Measurements from ENCODE around the gene TUBB1. TPM values are rescaled to one million over a fixed set of nuclear protein-coding genes. Genes with fewer than 3 reads are reported as not detected.

TUBB1 gene
- total and polyA plus RNA-seq, 9 donors: 0.35 to 1.5 (median 0.74) TPM

GRCh38 chr20:58988565-58988882 lies 30.7 kb upstream of the TUBB1 start:
- WGBS (ENCODE audit: insufficient coverage): 93% methylated on average over 5 of the region's 6 CpGs
- no peaks in the 10 kb centered on the region for H3K9me3 ChIP-seq (replicated peaks; ENCODE audit: control insufficient read depth, low read depth, low read length)
- peaks cover 74% of the 10 kb centered on the region for H3K36me3 ChIP-seq (ENCODE audit: control insufficient read depth, insufficient read depth, low read length)
- peaks cover 2% of the 10 kb centered on the region for H3K4me1 ChIP-seq (ENCODE audit: control insufficient read depth, insufficient read depth, low read length)
- no peak overlapping the region for H3K4me3 ChIP-seq (ENCODE audit: low read length)
- H3K27ac ChIP-seq (ENCODE audit: low read length): no peak overlapping the region
- no peaks in the 10 kb centered on the region for H3K27me3 ChIP-seq (ENCODE audit: control insufficient read depth, insufficient read depth, low read length)
- no peak for DNase-seq

GRCh38 chr20:58989196-58989595 lies 30.0 kb upstream of the TUBB1 start:
- no peaks in the 10 kb centered on the region for H3K27me3 ChIP-seq (ENCODE audit: control insufficient read depth, insufficient read depth, low read length)
- DNase-seq: no peak
- 90% methylated on average over 3 of the region's 10 CpGs for WGBS (ENCODE audit: insufficient coverage)
- H3K4me1 ChIP-seq (ENCODE audit: control insufficient read depth, insufficient read depth, low read length): no peaks in the 10 kb centered on the region
- no peaks in the 10 kb centered on the region for H3K9me3 ChIP-seq (replicated peaks; ENCODE audit: control insufficient read depth, low read depth, low read length)
- H3K27ac ChIP-seq (ENCODE audit: low read length): no peak overlapping the region
- peaks cover 81% of the 10 kb centered on the region for H3K36me3 ChIP-seq (ENCODE audit: control insufficient read depth, insufficient read depth, low read length)
- no peak overlapping the region for H3K4me3 ChIP-seq (ENCODE audit: low read length)

- Histone ChIP-seq H3K27ac (ENCODE audit: low read length) (no peak overlapping the region), H3K4me1 (ENCODE audit: control insufficient read depth, insufficient read depth, low read length) (no peaks in the 10 kb centered on the region), H3K4me3 (ENCODE audit: low read length) (no peak overlapping the region), H3K9me3 (replicated peaks; ENCODE audit: control insufficient read depth, low read depth, low read length) (no peaks in the 10 kb centered on the region), H3K27me3 (ENCODE audit: control insufficient read depth, insufficient read depth, low read length) (no peaks in the 10 kb centered on the region), H3K36me3 (ENCODE audit: control insufficient read depth, insufficient read depth, low read length) (peaks cover 91% of the 10 kb centered on the region)
- 91% methylated on average over 6 of the region's 14 CpGs for WGBS (ENCODE audit: insufficient coverage)
- no peak for DNase-seq
These were observed 28.4 kb upstream of the TUBB1 start for GRCh38 chr20:58990651-58991445.

- Histone ChIP-seq H3K27ac (ENCODE audit: low read length) (no peak overlapping the region), H3K36me3 (ENCODE audit: control insufficient read depth, insufficient read depth, low read length) (peaks cover 91% of the 10 kb centered on the region), H3K4me3 (ENCODE audit: low read length) (no peak overlapping the region), H3K4me1 (ENCODE audit: control insufficient read depth, insufficient read depth, low read length) (no peaks in the 10 kb centered on the region), H3K27me3 (ENCODE audit: control insufficient read depth, insufficient read depth, low read length) (no peaks in the 10 kb centered on the region), H3K9me3 (replicated peaks; ENCODE audit: control insufficient read depth, low read depth, low read length) (no peaks in the 10 kb centered on the region)
- 93% methylated on average over 7 of the region's 9 CpGs for WGBS (ENCODE audit: insufficient coverage)
- DNase-seq: no peak
These were observed 27.5 kb upstream of the TUBB1 start for GRCh38 chr20:58991715-58992114.

GRCh38 chr20:58992911-58993310 lies 26.3 kb upstream of the TUBB1 start:
- peaks cover 89% of the 10 kb centered on the region for H3K36me3 ChIP-seq (ENCODE audit: control insufficient read depth, insufficient read depth, low read length)
- H3K27me3 ChIP-seq (ENCODE audit: control insufficient read depth, insufficient read depth, low read length): no peaks in the 10 kb centered on the region
- H3K27ac ChIP-seq (ENCODE audit: low read length): no peak overlapping the region
- no peak overlapping the region for H3K4me3 ChIP-seq (ENCODE audit: low read length)
- no peak for DNase-seq
- WGBS (ENCODE audit: insufficient coverage): no CpG with 5 or more reads among the region's 3 CpGs
- H3K9me3 ChIP-seq (replicated peaks; ENCODE audit: control insufficient read depth, low read depth, low read length): no peaks in the 10 kb centered on the region
- no peaks in the 10 kb centered on the region for H3K4me1 ChIP-seq (ENCODE audit: control insufficient read depth, insufficient read depth, low read length)

- no peak for DNase-seq
- 87% methylated on average over 9 of the region's 23 CpGs for WGBS (ENCODE audit: insufficient coverage)
- no peak overlapping the region for H3K27ac ChIP-seq (ENCODE audit: low read length)
These were observed 25.6 kb upstream of the TUBB1 start for GRCh38 chr20:58993332-58994248.

GRCh38 chr20:58994390-58995159 lies 24.7 kb upstream of the TUBB1 start:
- Histone ChIP-seq H3K9me3 (replicated peaks; ENCODE audit: control insufficient read depth, low read depth, low read length) (no peaks in the 10 kb centered on the region), H3K27ac (ENCODE audit: low read length) (no peak overlapping the region), H3K4me3 (ENCODE audit: low read length) (no peak overlapping the region), H3K36me3 (ENCODE audit: control insufficient read depth, insufficient read depth, low read length) (peaks cover 84% of the 10 kb centered on the region), H3K4me1 (ENCODE audit: control insufficient read depth, insufficient read depth, low read length) (no peaks in the 10 kb centered on the region), H3K27me3 (ENCODE audit: control insufficient read depth, insufficient read depth, low read length) (no peaks in the 10 kb centered on the region)
- DNase-seq: no peak
- WGBS (ENCODE audit: insufficient coverage): 83% methylated on average over 6 of the region's 17 CpGs

More at GRCh38 chr20:58993332-58994248, 25.6 kb upstream of the TUBB1 start:
- no peaks in the 10 kb centered on the region for H3K4me1 ChIP-seq (ENCODE audit: control insufficient read depth, insufficient read depth, low read length)
- no peak overlapping the region for H3K4me3 ChIP-seq (ENCODE audit: low read length)
- no peaks in the 10 kb centered on the region for H3K9me3 ChIP-seq (replicated peaks; ENCODE audit: control insufficient read depth, low read depth, low read length)
- H3K27me3 ChIP-seq (ENCODE audit: control insufficient read depth, insufficient read depth, low read length): no peaks in the 10 kb centered on the region
- H3K36me3 ChIP-seq (ENCODE audit: control insufficient read depth, insufficient read depth, low read length): peaks cover 86% of the 10 kb centered on the region

GRCh38 chr20:58995461-58996225 lies 23.6 kb upstream of the TUBB1 start:
- WGBS (ENCODE audit: insufficient coverage): 82% methylated on average over 15 of the region's 18 CpGs
- no peaks in the 10 kb centered on the region for H3K27me3 ChIP-seq (ENCODE audit: control insufficient read depth, insufficient read depth, low read length)
- H3K9me3 ChIP-seq (replicated peaks; ENCODE audit: control insufficient read depth, low read depth, low read length): no peaks in the 10 kb centered on the region
- no peaks in the 10 kb centered on the region for H3K4me1 ChIP-seq (ENCODE audit: control insufficient read depth, insufficient read depth, low read length)
- no peak for DNase-seq
- H3K36me3 ChIP-seq (ENCODE audit: control insufficient read depth, insufficient read depth, low read length): peaks cover 82% of the 10 kb centered on the region
- H3K4me3 ChIP-seq (ENCODE audit: low read length): no peak overlapping the region
- no peak overlapping the region for H3K27ac ChIP-seq (ENCODE audit: low read length)

- H3K27ac ChIP-seq (ENCODE audit: low read length): no peak overlapping the region
- peaks cover 80% of the 10 kb centered on the region for H3K36me3 ChIP-seq (ENCODE audit: control insufficient read depth, insufficient read depth, low read length)
- H3K4me3 ChIP-seq (ENCODE audit: low read length): no peak overlapping the region
- H3K27me3 ChIP-seq (ENCODE audit: control insufficient read depth, insufficient read depth, low read length): no peaks in the 10 kb centered on the region
- no peak for DNase-seq
- H3K9me3 ChIP-seq (replicated peaks; ENCODE audit: control insufficient read depth, low read depth, low read length): no peaks in the 10 kb centered on the region
- H3K4me1 ChIP-seq (ENCODE audit: control insufficient read depth, insufficient read depth, low read length): no peaks in the 10 kb centered on the region
- 80% methylated on average over 9 of the region's 12 CpGs for WGBS (ENCODE audit: insufficient coverage)
These were observed 23.0 kb upstream of the TUBB1 start for GRCh38 chr20:58996226-58996611.
